Activated CD8-positive, alpha-beta memory T cell treated with anti-CD3 and anti-CD28 coated beads for 4 hours (primary cell): Measurements from ENCODE around the gene SEMA3F.

ENCODE experiments used
- DNase-seq, 2 donors: peaks; one replicate each; pipeline ENCODE4 v3.0.0-alpha.2; 2020; ENCODE audit warnings: low read depth in 2 of 2

Gene SEMA3F

GRCh38 chr3:50193286-50193685 lies 38.2 kb downstream of the SEMA3F start:
- no peak for DNase-seq

- DNase-seq: no peak
These were observed 38.6 kb downstream of the SEMA3F start for GRCh38 chr3:50193746-50194127.

- DNase-seq: peak; percentile 77 to 84
These were observed 39.2 kb downstream of the SEMA3F start for GRCh38 chr3:50194128-50194902.

- no peak for DNase-seq
These were observed 39.9 kb downstream of the SEMA3F start for GRCh38 chr3:50194903-50195500.

- DNase-seq: no peak
These were observed 40.6 kb downstream of the SEMA3F start for GRCh38 chr3:50195501-50196252.

GRCh38 chr3:50196253-50196801 lies 41.2 kb downstream of the SEMA3F start:
- DNase-seq: no peak

GRCh38 chr3:50201573-50202315 lies 46.6 kb downstream of the SEMA3F start:
- no peak for DNase-seq

GRCh38 chr3:50202353-50203112 lies 47.4 kb downstream of the SEMA3F start:
- DNase-seq: no peak

- DNase-seq: no peak
These were observed 48.1 kb downstream of the SEMA3F start for GRCh38 chr3:50203113-50203808.

- DNase-seq: no peak
These were observed 49.0 kb downstream of the SEMA3F start for GRCh38 chr3:50203809-50204803.

GRCh38 chr3:50204804-50205412 lies 49.8 kb downstream of the SEMA3F start, which contains the start of gene SLC38A3:
TSS of gene SLC38A3 (plus strand) at chr3:50205271. CDS start at chr3:50214200, 8,929 bp downstream.
- no peak for DNase-seq

GRCh38 chr3:50205413-50206276 lies 50.5 kb downstream of the SEMA3F start:
- DNase-seq: no peak

- DNase-seq: no peak
These were observed 52.4 kb downstream of the SEMA3F start for GRCh38 chr3:50207359-50208042.

GRCh38 chr3:50208677-50209344 lies 53.7 kb downstream of the SEMA3F start:
- DNase-seq: no peak

GRCh38 chr3:50210176-50210509 lies 55.0 kb downstream of the SEMA3F start:
- DNase-seq: no peak

- DNase-seq: no peak
These were observed 55.6 kb downstream of the SEMA3F start for GRCh38 chr3:50210510-50211367.
